WI38 (cell line): ENCODE measurements around the gene NFILZ.

ENCODE experiments used
- H3K4me3 ChIP-seq: 2 replicates; pipeline ENCODE4 v1.5.1; 2011; ENCODE audit warnings: low read depth, mild to moderate bottlenecking, control low read depth, low read length
- CTCF ChIP-seq: IDR thresholded peaks from 2 replicates; pipeline ENCODE4 v1.5.1; 2012; ENCODE audit warnings: low read depth, mild to moderate bottlenecking, control low read depth, low read length

Gene NFILZ

DNA sequence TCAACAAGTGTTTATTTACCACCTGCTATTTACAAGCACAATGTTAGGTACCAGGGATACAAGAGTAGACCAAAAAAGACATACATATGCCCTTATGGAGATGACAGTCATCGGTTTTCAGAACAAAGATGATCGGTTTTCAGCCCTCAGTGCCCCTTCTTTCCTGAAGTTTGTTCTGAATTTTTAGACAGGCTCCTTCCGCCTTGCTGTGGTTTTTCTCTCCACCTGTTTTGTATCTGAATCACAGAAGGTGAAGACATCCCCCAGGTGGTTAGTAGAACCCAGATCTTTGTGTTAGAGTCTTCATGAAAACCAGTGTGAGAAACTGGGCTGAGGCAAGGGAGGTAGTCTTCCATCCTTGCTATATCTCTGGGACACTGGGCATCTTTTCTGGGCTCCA is 44.6 kb downstream of the NFILZ start:
- no peak overlapping the region for H3K4me3 ChIP-seq
- TF ChIP-seq CTCF = no peak

GRCh38 chr19:8678244-8678807 is 47.9 kb downstream of the NFILZ start:
- H3K4me3 ChIP-seq = no peak overlapping the region
- TF ChIP-seq CTCF = no peak
